Measurements from ENCODE around the gene SCART1.

DNA sequence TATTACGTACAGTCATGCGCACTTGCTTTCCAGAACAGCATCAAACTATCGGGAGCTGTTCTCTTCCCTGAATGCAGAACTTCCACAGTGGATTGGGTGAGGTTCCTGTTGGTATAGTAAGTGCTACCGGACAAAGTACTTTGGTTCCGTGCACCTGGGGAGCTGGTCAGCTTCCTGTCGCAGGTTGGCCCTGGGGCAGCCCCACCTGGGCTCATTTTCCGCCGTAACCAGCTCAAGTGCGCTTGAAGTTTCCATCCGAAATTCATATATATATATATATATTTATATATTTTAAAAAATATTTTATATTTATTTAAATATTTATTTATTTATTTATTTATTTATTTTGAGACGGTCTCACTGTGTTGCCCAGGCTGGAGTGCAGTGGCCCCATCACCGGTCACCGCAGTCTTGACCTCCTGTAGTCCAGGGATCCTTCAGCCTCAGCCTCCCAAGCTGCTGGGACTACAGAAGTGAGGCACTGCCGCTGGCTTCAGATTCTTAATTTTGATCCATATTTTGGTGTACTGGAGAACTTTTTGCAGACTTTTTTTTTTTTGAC, 6.5 kb downstream of the SCART1 start:
- TF ChIP-seq, protein P1, sequence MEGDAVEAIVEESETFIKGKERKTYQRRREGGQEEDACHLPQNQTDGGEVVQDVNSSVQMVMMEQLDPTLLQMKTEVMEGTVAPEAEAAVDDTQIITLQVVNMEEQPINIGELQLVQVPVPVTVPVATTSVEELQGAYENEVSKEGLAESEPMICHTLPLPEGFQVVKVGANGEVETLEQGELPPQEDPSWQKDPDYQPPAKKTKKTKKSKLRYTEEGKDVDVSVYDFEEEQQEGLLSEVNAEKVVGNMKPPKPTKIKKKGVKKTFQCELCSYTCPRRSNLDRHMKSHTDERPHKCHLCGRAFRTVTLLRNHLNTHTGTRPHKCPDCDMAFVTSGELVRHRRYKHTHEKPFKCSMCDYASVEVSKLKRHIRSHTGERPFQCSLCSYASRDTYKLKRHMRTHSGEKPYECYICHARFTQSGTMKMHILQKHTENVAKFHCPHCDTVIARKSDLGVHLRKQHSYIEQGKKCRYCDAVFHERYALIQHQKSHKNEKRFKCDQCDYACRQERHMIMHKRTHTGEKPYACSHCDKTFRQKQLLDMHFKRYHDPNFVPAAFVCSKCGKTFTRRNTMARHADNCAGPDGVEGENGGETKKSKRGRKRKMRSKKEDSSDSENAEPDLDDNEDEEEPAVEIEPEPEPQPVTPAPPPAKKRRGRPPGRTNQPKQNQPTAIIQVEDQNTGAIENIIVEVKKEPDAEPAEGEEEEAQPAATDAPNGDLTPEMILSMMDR (IDR thresholded peaks at IDR 0.05): no peak
- no peak for TF ChIP-seq POLR2A (IDR thresholded peaks at IDR 0.05)

Data from vagina (tissue), 2 donors.